GM11168 (cell line): Measurements from ENCODE around the gene RAB43.
"Not testable (repeated sequence)": the region's sequence is repeated elsewhere in the genome, so short reads cannot be mapped to it uniquely, and the experiment has no call there.

Experiments
- in situ Hi-C: fragments of 300-500 bp; cut with MboI; formaldehyde crosslinking; loops from one replicate; pipeline ENCODE4 v1.12.0; 2022; ENCODE audit warnings: low sequenced_read_pairs; ENCODE audit not compliant: unreplicated experiment

Gene RAB43

GRCh38 chr3:129101370-129102138, 20.1 kb downstream of the RAB43 start:
- in situ Hi-C loops, result no loop called here

- in situ Hi-C loops, result no loop called here
Measured at GRCh38 chr3:129100274-129100673, 21.3 kb downstream of the RAB43 start.

- in situ Hi-C loops, result no loop called here
Measured at GRCh38 chr3:129095285-129095684, 26.3 kb downstream of the RAB43 start.

- in situ Hi-C loops, result not testable (repeated sequence)
Measured at GRCh38 chr3:129088312-129088711, 33.3 kb downstream of the RAB43 start.

- in situ Hi-C loops, result not testable (repeated sequence)
Measured at GRCh38 chr3:129087904-129088303, 33.7 kb downstream of the RAB43 start.

GRCh38 chr3:129087138-129087702, 34.4 kb downstream of the RAB43 start:
- in situ Hi-C loops, result no loop called here

- in situ Hi-C loops, result no loop called here
Measured at GRCh38 chr3:129085818-129086217, 35.8 kb downstream of the RAB43 start.

- in situ Hi-C loops, result no loop called here
Measured at GRCh38 chr3:129085165-129085715, 36.4 kb downstream of the RAB43 start.

- in situ Hi-C loops, result no loop called here
Measured at GRCh38 chr3:129084501-129084900, 37.1 kb downstream of the RAB43 start.

- in situ Hi-C loops, result no loop called here
Measured at GRCh38 chr3:129082026-129082425, 39.6 kb downstream of the RAB43 start.

- in situ Hi-C loops, result no loop called here
Measured at GRCh38 chr3:129081503-129081902, 40.1 kb downstream of the RAB43 start.

GRCh38 chr3:129078510-129078909, 43.1 kb downstream of the RAB43 start:
- in situ Hi-C loops, result no loop called here

- in situ Hi-C loops, result no loop called here
Measured at GRCh38 chr3:129077222-129077621, 44.4 kb downstream of the RAB43 start.

- in situ Hi-C loops, result no loop called here
Measured at GRCh38 chr3:129070086-129070885, 51.3 kb downstream of the RAB43 start.

- in situ Hi-C loops, result not testable (repeated sequence)
Measured at GRCh38 chr3:129069313-129070085, 52.1 kb downstream of the RAB43 start.

GRCh38 chr3:129068291-129068886, 53.2 kb downstream of the RAB43 start:
- in situ Hi-C loops, result no loop called here

- in situ Hi-C loops, result not testable (repeated sequence)
Measured at GRCh38 chr3:129067719-129068118, 53.9 kb downstream of the RAB43 start.

- in situ Hi-C loops, result no loop called here
Measured at GRCh38 chr3:129065720-129066073, 55.9 kb downstream of the RAB43 start.

GRCh38 chr3:129065016-129065719, 56.4 kb downstream of the RAB43 start:
- in situ Hi-C loops, result no loop called here
